Measurements from ENCODE around the gene GCN1.

Gene GCN1

GRCh38 chr12:120116792-120117651 lies 77.5 kb downstream of the GCN1 start:
- peak; percentile 61 for DNase-seq (ENCODE audit: low read depth)

GRCh38 chr12:120116441-120116791 lies 78.1 kb downstream of the GCN1 start, which contains the start of gene RAB35:
Gene RAB35 (minus strand): TSS chr12:120116753. CDS start chr12:120116650, 103 bp downstream.
- DNase-seq (ENCODE audit: low read depth): no peak

- no peak for DNase-seq (ENCODE audit: low read depth)
Observed at GRCh38 chr12:120115692-120116440, 78.6 kb downstream of the GCN1 start.

GRCh38 chr12:120115066-120115465 lies 79.4 kb downstream of the GCN1 start:
- no peak for DNase-seq (ENCODE audit: low read depth)

- DNase-seq (ENCODE audit: low read depth): no peak
Observed at GRCh38 chr12:120110550-120111501, 83.7 kb downstream of the GCN1 start.

GRCh38 chr12:120109570-120110267 lies 84.8 kb downstream of the GCN1 start:
- DNase-seq (ENCODE audit: low read depth): no peak

GRCh38 chr12:120106151-120106550 lies 88.4 kb downstream of the GCN1 start:
- no peak for DNase-seq (ENCODE audit: low read depth)

- no peak for DNase-seq (ENCODE audit: low read depth)
Observed at GRCh38 chr12:120103371-120103770, 91.1 kb downstream of the GCN1 start.

GRCh38 chr12:120103044-120103338 lies 91.5 kb downstream of the GCN1 start:
- DNase-seq (ENCODE audit: low read depth): no peak

GRCh38 chr12:120102189-120103043 lies 92.1 kb downstream of the GCN1 start:
- no peak for DNase-seq (ENCODE audit: low read depth)

GRCh38 chr12:120101617-120102016 lies 92.9 kb downstream of the GCN1 start:
- no peak for DNase-seq (ENCODE audit: low read depth)

GRCh38 chr12:120101182-120101581 lies 93.3 kb downstream of the GCN1 start:
- no peak for DNase-seq (ENCODE audit: low read depth)

- DNase-seq (ENCODE audit: low read depth): no peak
Observed at GRCh38 chr12:120100630-120101029, 93.9 kb downstream of the GCN1 start.

- DNase-seq (ENCODE audit: low read depth): no peak
Observed at GRCh38 chr12:120099738-120100137, 94.8 kb downstream of the GCN1 start.

GRCh38 chr12:120098756-120099470 lies 95.6 kb downstream of the GCN1 start:
- DNase-seq (ENCODE audit: low read depth): no peak

GRCh38 chr12:120096671-120097202 lies 97.8 kb downstream of the GCN1 start:
- DNase-seq (ENCODE audit: low read depth): no peak

- no peak for DNase-seq (ENCODE audit: low read depth)
Observed at GRCh38 chr12:120095736-120096135, 98.8 kb downstream of the GCN1 start.

- no peak for DNase-seq (ENCODE audit: low read depth)
Observed at GRCh38 chr12:120095331-120095730, 99.2 kb downstream of the GCN1 start.

- no peak for DNase-seq (ENCODE audit: low read depth)
Observed at GRCh38 chr12:120094485-120094884, 100.0 kb downstream of the GCN1 start.
